Fibroblast of skin of right biceps (primary cell): ENCODE measurements around the gene RCOR1.
"Not testable (repeated sequence)": the region's sequence is repeated elsewhere in the genome, so short reads cannot be mapped to it uniquely, and the experiment has no call there.

ENCODE experiments used
- DNase-seq: peaks from one replicate; pipeline ENCODE4 v3.0.0-alpha.2; 2013

RCOR1 gene

DNA sequence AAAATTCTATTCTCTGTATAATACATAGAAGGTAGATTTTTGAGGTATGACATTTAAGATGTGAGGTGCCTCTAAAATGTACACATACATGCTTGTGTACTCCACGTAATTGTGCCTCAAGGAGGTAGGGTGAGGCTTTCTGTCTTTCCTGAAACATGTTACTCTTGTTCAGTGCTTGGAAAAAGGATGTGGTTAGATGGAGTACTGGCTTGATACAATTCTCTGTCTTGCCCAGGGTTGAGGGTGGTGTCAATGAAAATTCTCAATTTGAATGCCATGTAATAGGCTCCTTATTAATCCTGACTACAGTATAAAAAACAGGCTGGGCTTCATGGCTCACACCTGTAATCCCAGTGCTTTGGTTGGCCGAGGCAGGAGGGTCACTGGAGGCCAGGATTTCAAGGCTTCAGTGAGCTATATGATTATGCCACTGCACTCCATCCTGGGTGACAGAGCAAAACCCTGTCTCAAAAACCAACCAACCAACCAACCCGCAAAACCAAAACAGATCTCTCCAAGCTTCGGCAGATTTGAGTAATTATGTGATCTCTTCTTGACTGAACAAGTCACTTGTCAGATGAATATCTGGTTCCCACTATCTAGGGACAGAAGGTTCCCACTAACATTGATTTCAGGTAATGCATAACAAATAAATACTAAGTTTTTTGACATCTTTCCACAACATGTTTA is 41.6 kb downstream of the RCOR1 start:
- no peak for DNase-seq

DNA sequence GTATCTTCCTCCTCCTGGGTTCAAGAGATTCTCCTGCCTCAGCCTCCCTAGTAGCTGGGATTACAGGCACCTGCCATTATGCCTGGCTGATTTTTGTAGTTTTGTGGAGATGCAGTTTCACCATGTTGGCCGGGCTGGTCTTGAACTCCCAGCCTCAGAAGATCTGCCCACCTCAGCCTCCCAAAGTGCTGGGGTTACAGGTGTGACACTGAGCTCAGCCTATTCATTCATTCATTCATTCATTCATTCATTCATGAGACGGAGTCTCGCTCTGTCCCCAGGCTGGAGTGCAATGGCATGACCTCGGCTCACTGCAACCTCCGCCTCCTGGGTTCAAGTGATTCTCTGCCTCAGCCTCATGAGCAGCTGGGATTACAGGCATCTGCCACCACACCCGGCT is 47.2 kb downstream of the RCOR1 start:
- DNase-seq = not testable (repeated sequence)

DNA sequence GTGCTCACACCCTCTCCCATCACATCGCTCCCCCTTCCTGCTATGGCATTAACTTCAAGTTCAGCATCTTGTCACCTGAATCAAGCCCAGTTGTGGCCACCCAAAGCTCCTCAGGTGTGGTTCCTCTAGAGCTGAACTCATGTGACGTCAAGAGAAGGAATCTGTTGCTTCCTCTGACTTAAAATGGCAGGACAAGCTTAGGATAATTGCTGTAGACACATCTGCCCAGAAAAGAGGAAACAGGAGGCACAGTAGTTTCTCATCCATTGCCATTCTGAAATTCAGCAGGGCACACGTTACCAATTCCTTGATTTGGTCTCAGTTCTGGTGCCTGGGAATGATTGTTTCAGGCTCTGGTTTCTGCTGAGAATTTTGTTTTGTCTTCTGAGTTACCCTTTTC is 52.1 kb downstream of the RCOR1 start:
- DNase-seq = no peak

- no peak for DNase-seq
Measured at GRCh38 chr14:102645746-102646440, 53.4 kb downstream of the RCOR1 start.

- DNase-seq = no peak
Measured at GRCh38 chr14:102646615-102647014, 54.2 kb downstream of the RCOR1 start.

DNA sequence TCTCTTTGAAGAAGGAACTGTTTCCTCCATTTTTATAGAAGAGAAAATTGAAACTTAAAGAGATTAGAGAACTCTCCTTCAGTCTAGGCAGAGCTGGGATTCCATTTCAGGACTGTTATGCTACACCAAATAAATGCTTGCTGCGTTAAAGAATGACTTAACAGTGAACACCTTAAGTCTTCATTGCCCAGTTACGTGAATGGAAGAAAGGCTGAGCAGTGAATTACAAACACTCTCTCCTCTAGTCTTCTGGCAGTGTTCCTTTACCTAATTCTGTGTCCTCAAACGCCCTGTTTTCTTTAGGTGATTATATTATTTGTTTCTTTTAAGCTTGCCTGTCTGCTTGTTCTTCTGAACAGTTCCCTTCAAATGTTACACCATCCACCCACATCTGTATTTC is 59.7 kb downstream of the RCOR1 start:
- no peak for DNase-seq

- no peak for DNase-seq
Measured at GRCh38 chr14:102654298-102654697, 61.8 kb downstream of the RCOR1 start.

DNA sequence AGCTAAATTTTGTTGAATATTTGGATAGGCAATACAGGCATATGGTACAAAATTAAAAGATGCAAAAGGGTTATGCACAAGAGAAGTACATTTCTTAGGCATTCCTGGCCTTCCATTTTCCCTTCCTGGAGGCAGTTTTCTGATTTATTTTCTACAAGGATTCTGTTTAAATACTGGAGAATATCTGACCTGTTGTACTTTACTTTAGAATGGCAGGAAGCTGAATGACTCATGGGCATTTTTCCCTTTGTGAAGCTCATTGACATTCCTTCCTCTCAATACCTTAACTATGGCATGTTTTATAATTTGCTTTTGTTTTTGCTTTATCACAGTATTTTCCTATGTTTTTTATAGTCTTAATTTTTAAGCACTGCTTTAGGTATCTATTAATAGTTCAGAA is 62.7 kb downstream of the RCOR1 start:
- peak; percentile 73 for DNase-seq

- DNase-seq = peak; percentile 72
Measured at GRCh38 chr14:102659797-102660196, 67.3 kb downstream of the RCOR1 start.

- DNase-seq = no peak
Measured at GRCh38 chr14:102661614-102662013, 69.2 kb downstream of the RCOR1 start.

DNA sequence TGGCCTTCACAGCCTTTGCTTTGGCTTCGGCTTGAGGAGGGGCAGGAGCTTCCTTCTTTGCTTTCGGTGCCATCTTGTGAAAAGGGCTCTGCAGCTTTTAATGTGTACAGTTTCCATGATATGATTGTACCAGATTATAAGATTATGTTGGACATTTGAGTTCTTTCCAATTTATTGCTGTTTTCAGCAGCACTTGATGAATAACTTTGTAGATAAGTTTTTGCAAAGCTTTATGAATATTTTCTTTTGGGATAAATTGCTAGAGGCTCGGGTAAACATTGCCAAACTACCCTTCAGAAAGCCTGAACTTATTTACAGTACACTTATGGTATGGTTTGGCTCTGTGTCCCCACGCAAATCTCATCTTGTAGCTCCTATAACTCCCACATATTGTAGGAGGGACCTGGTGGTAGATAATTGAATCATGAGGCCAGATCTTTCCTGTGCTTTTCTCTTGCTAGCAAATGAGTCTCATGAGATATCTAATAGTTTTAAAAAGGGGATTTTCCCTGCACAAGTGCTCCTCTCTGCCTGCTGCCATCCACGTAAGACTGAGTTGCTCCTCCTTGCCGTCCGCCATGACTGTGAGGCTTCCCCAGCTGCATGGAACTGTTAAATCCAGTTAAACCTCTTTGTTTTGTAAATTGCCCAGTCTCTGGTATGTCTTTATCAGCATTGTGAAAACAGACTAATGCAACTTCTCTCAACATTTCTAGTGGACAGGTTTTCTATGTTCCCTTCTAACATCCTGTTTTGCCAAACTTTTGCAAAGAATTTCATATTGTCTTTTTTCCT is 70.4 kb downstream of the RCOR1 start:
- no peak for DNase-seq

GRCh38 chr14:102663440-102663839 is 71.0 kb downstream of the RCOR1 start:
- no peak for DNase-seq

GRCh38 chr14:102665621-102666020 is 73.2 kb downstream of the RCOR1 start:
- no peak for DNase-seq

GRCh38 chr14:102666635-102667034 is 74.2 kb downstream of the RCOR1 start:
- peak; percentile 46 for DNase-seq

DNA sequence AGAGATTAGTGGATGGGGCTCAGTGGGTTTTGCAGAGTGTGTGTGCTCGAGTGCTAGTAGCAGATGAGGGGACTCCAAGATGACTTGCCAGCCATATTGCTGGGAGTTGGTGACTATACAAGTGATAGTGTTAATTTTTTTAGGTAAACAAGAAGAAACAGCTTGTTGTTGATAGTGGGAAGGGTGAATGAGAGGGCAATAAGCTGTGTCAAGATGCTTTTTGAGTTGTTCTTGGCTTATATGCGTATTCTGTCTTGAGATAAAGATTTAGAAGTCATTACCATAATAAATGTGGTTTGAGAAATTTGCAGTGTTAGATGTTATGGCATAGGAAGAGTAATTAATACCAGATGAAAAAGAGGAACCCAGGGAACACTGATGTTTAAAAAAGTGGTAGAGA is 75.3 kb downstream of the RCOR1 start:
- DNase-seq = peak; percentile 11

DNA sequence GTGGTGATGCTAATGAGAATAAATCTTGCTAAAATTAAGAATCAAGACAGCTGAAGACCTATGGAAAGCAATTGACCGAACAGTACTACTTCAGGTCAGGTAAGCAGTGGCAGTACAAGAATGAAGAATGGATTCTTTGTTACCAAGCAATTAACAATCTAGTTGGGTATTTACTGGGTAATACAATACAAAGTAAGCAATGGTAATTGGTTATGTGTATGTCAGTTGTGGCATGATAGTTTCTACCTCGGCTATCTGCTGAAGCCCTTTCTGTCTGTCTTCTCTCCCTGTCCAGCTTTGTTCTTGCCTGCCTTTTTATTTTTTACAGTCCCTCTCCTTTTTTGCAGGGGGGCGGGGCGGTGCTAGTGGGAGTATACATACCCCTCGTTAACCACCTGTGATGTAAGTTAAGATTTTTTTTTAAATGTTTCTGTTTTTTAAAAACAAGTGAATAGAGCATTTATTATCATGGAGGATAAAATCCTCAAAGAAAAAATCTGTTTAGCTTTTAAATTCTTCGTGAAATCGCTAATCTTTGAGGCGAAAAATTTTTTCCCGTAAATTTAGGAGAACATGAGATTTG is 75.9 kb downstream of the RCOR1 start:
- DNase-seq = no peak

- DNase-seq = no peak
Measured at GRCh38 chr14:102671410-102671809, 79.0 kb downstream of the RCOR1 start.

- DNase-seq = no peak
Measured at GRCh38 chr14:102672410-102672960, 80.0 kb downstream of the RCOR1 start.

DNA sequence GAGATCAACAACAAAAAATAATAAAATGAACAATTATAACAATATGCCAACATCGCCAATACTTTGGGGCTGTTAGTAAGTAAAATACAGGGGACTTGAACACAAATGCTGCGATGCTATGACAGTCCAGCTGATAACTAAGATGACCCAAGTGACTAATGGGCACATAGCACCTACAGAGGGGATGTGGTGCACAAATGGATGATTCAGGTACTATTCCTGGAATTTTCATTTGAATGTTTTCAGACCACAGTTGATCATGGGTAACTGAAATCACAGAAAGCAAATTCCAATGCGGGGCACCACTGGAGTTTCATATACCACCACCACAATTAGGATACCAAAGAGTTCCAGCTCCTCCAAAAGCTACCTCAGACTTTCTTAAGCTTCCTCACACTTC is 82.9 kb downstream of the RCOR1 start:
- peak; percentile 27 for DNase-seq

- DNase-seq = no peak
Measured at GRCh38 chr14:102678394-102678793, 85.9 kb downstream of the RCOR1 start.

- DNase-seq = no peak
Measured at GRCh38 chr14:102683399-102684297, 91.2 kb downstream of the RCOR1 start.

DNA sequence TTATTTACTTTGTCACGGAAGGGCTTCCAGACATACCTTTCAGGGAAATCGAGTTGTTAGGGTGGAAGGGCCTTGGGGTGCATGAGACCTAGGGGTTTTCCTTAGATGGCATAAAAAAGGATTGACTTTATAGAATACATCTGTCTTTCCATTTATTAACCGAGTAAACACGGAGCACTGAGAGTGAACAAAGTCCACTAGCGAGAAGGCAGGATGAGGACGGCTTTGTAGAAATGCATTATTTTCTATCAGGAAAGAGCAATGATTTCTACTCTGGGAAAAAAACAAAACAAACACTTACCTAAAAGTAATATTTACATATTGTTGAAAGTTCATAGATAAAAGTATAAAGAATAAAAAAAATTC is 91.8 kb downstream of the RCOR1 start:
- no peak for DNase-seq
